ENCODE results near the gene MTA3. TPM values are rescaled to one million over a fixed set of nuclear protein-coding genes. Genes with fewer than 3 reads are reported as not detected.
A peak's percentile ranks its signal among the peaks of the same experiment; 100 is the strongest.

MTA3 gene
- total RNA-seq, 1 donor = 13.4 TPM

GRCh38 chr2:42762155-42762554, 193.7 kb downstream of the MTA3 start:
- H3K27me3 ChIP-seq (ENCODE audit: insufficient read depth, low read length) = no peaks in the 10 kb centered on the region
- no peaks in the 10 kb centered on the region for H3K9me3 ChIP-seq (ENCODE audit: low read depth, low read length)
- H3K4me3 ChIP-seq (ENCODE audit: low read length) = peak overlapping the region; percentile 15
- H3K4me1 ChIP-seq (ENCODE audit: insufficient read depth, low read length) = peaks cover 26% of the 10 kb centered on the region

- Histone ChIP-seq H3K27me3 (ENCODE audit: insufficient read depth, low read length) (no peaks in the 10 kb centered on the region), H3K9me3 (ENCODE audit: low read depth, low read length) (no peaks in the 10 kb centered on the region), H3K4me3 (ENCODE audit: low read length) (peak overlapping the region; percentile 15), H3K4me1 (ENCODE audit: insufficient read depth, low read length) (peaks cover 26% of the 10 kb centered on the region)
These were observed 194.7 kb downstream of the MTA3 start for GRCh38 chr2:42762823-42763804.

GRCh38 chr2:42764096-42764495, 195.7 kb downstream of the MTA3 start, which contains the start of gene OXER1:
OXER1 (minus strand) TSS chr2:42764135; CDS start chr2:42764062, 73 bp downstream.
- Histone ChIP-seq H3K4me1 (ENCODE audit: insufficient read depth, low read length) (peaks cover 31% of the 10 kb centered on the region), H3K4me3 (ENCODE audit: low read length) (peak within 1 kb of the TSS; percentile 15), H3K27me3 (ENCODE audit: insufficient read depth, low read length) (no peaks in the 10 kb centered on the region), H3K9me3 (ENCODE audit: low read depth, low read length) (no peaks in the 10 kb centered on the region)

- Histone ChIP-seq H3K4me3 (ENCODE audit: low read length) (no peak overlapping the region), H3K4me1 (ENCODE audit: insufficient read depth, low read length) (peaks cover 33% of the 10 kb centered on the region), H3K27me3 (ENCODE audit: insufficient read depth, low read length) (no peaks in the 10 kb centered on the region), H3K9me3 (ENCODE audit: low read depth, low read length) (no peaks in the 10 kb centered on the region)
These were observed 196.5 kb downstream of the MTA3 start for GRCh38 chr2:42764901-42765300.

DNA sequence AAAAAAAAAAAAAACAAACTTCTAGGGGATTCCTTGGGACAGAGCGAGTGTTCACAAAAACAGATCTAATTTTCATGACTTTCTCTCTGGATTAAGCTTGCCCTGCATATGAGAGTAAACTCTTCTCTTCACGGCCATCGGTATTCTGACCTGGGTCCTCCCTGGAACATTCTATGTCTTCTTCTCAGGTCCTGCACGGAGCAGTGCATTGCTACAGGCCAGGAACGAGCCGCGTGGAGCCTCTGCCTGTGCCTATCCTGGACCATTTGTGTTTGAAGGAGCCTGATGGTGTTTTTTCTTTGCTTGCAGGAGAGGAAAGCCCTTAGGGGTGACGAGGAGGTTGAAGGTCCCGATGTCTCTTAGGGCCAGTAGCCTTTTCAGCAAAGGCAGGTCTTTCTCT, 197.3 kb downstream of the MTA3 start:
- H3K4me3 ChIP-seq (ENCODE audit: low read length) = no peak overlapping the region
- no peaks in the 10 kb centered on the region for H3K27me3 ChIP-seq (ENCODE audit: insufficient read depth, low read length)
- H3K4me1 ChIP-seq (ENCODE audit: insufficient read depth, low read length) = peaks cover 40% of the 10 kb centered on the region
- H3K9me3 ChIP-seq (ENCODE audit: low read depth, low read length) = no peaks in the 10 kb centered on the region

- H3K4me3 ChIP-seq (ENCODE audit: low read length) = no peak overlapping the region
- peaks cover 42% of the 10 kb centered on the region for H3K4me1 ChIP-seq (ENCODE audit: insufficient read depth, low read length)
- H3K27me3 ChIP-seq (ENCODE audit: insufficient read depth, low read length) = no peaks in the 10 kb centered on the region
- no peaks in the 10 kb centered on the region for H3K9me3 ChIP-seq (ENCODE audit: low read depth, low read length)
These were observed 198.9 kb downstream of the MTA3 start for GRCh38 chr2:42767080-42767898.

DNA sequence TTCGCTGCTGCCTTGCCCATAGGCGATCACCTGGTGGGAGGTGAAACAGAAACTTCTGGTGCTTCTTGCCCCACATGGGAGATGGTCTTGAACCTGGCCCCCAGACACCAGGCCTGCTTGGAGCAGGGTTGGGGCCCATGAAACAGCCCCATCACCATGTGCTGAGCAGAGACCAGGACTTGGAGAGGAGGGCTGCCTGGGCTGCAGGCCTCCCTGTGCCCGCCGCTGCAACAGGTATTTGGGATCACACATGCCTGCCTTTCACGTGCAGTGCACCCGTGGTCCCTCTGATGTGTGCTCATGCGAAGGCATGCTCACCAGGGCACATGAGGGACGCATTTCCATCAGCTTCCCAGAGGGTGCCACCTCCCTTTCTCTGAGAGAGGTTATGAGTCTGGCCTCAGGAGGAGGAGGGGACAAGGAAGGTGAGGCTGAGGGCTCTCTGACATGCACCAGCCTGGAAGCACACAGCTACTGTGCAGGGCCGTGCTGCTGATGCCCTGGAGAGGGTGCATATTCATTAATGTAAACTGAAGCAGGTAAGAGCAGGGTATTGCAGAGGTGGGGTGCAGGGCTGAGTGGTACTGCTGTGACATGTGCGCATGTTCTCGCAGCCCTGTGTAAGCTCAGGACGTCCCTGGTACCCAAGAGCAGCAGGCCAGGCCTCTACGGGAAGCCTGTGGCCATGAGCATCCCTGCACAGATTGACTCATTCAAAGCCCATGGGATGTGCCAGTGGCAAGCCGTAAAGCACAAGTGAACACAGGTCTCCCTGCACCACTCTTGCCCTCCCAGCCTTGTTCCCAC, 199.7 kb downstream of the MTA3 start:
- H3K4me1 ChIP-seq (ENCODE audit: insufficient read depth, low read length) = peaks cover 34% of the 10 kb centered on the region
- no peaks in the 10 kb centered on the region for H3K9me3 ChIP-seq (ENCODE audit: low read depth, low read length)
- no peak overlapping the region for H3K4me3 ChIP-seq (ENCODE audit: low read length)
- no peaks in the 10 kb centered on the region for H3K27me3 ChIP-seq (ENCODE audit: insufficient read depth, low read length)

GRCh38 chr2:42768706-42769256, 200.3 kb downstream of the MTA3 start:
- Histone ChIP-seq H3K9me3 (ENCODE audit: low read depth, low read length) (no peaks in the 10 kb centered on the region), H3K4me1 (ENCODE audit: insufficient read depth, low read length) (peaks cover 28% of the 10 kb centered on the region), H3K27me3 (ENCODE audit: insufficient read depth, low read length) (no peaks in the 10 kb centered on the region), H3K4me3 (ENCODE audit: low read length) (no peak overlapping the region)

- Histone ChIP-seq H3K27me3 (ENCODE audit: insufficient read depth, low read length) (no peaks in the 10 kb centered on the region), H3K9me3 (ENCODE audit: low read depth, low read length) (no peaks in the 10 kb centered on the region), H3K4me3 (ENCODE audit: low read length) (no peak overlapping the region), H3K4me1 (ENCODE audit: insufficient read depth, low read length) (peaks cover 18% of the 10 kb centered on the region)
These were observed 201.3 kb downstream of the MTA3 start for GRCh38 chr2:42769583-42770287.

DNA sequence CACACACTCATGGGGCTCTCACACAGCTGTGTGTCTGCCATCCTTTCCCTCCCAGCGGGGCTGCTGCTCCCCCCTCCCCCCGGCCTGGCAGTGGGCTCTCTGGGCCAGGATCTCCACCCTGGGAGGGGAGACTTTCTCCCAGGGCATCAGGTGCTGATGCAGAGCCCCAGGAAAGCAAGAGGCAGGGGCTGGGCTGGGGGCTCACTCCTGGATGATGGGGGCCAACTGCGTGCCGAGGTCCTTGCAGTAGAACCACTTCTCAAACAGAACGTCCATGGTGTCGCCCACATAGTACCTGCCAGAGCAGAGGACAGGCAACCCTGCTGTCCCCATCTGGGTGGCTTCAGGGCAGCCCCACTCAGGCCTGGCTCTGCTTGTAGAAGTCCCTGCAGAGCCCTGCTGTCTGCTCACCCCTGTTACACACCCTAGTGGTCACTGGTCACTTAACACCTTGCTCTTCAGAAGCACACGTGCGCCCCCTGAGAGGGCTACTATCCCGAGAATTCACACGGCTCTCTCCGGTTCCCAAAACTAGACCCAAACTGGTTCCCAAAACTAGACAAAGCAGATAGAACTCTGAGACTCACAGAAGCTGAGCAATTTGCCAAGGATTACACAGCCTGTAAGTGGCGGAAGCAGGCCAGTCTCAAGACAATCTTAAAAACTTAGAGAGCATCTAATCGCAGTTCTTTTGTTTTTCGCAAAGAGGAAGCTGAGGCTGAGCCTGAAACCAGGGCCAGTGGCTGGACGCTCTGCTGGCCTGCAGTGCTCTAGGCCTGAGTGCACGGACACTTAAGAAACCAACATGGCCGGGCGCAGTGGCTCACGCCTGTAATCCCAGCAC, 202.1 kb downstream of the MTA3 start:
- Histone ChIP-seq H3K4me3 (ENCODE audit: low read length) (no peak overlapping the region), H3K4me1 (ENCODE audit: insufficient read depth, low read length) (peaks cover 17% of the 10 kb centered on the region), H3K9me3 (ENCODE audit: low read depth, low read length) (no peaks in the 10 kb centered on the region), H3K27me3 (ENCODE audit: insufficient read depth, low read length) (no peaks in the 10 kb centered on the region)

GRCh38 chr2:42771546-42772153, 203.2 kb downstream of the MTA3 start:
- H3K4me1 ChIP-seq (ENCODE audit: insufficient read depth, low read length) = peaks cover 17% of the 10 kb centered on the region
- H3K4me3 ChIP-seq (ENCODE audit: low read length) = no peak overlapping the region
- no peaks in the 10 kb centered on the region for H3K27me3 ChIP-seq (ENCODE audit: insufficient read depth, low read length)
- no peaks in the 10 kb centered on the region for H3K9me3 ChIP-seq (ENCODE audit: low read depth, low read length)

DNA sequence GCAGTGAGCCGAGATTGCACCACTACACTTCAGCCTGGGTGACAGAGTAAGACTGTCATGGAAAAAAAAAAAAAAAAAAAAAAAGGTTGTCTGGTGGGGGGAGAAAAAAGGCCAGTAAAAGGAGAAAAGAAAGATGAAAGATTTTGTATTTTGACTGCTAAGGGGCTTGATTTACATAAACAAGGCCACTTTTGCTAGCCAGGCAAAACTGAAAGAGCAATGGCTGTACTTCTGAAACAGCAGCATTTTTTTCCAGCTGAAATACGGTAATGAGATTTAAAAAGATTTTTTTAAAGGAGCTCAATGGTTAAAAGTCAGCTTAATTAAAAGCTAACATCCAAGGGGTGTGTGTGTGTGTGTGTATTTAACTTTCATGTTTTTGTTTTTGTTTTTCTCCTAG, 206.8 kb downstream of the MTA3 start:
- H3K4me1 ChIP-seq (ENCODE audit: insufficient read depth, low read length) = peaks cover 8% of the 10 kb centered on the region
- H3K27me3 ChIP-seq (ENCODE audit: insufficient read depth, low read length) = no peaks in the 10 kb centered on the region
- no peak overlapping the region for H3K4me3 ChIP-seq (ENCODE audit: low read length)
- no peaks in the 10 kb centered on the region for H3K9me3 ChIP-seq (ENCODE audit: low read depth, low read length)

GRCh38 chr2:42775810-42776209, 207.4 kb downstream of the MTA3 start:
- Histone ChIP-seq H3K4me1 (ENCODE audit: insufficient read depth, low read length) (peaks cover 2% of the 10 kb centered on the region), H3K27me3 (ENCODE audit: insufficient read depth, low read length) (no peaks in the 10 kb centered on the region), H3K4me3 (ENCODE audit: low read length) (no peak overlapping the region), H3K9me3 (ENCODE audit: low read depth, low read length) (no peaks in the 10 kb centered on the region)

Measured in mononuclear cell (primary cell).